Fibroblast of lung (primary cell): ENCODE results near the gene PRRT1. TPM values are rescaled to one million over a fixed set of nuclear protein-coding genes. Genes with fewer than 3 reads are reported as not detected.

ENCODE experiments used
- DNase-seq, 2 donors: peaks; one replicate each; pipeline versions ENCODE4 v3.0.0 to v3.0.0-alpha.2; 2010; ENCODE audit warnings: low read depth in 2 of 2
- H2AFZ ChIP-seq: 2 replicates; pipeline ENCODE4 v1.5.1; 2012; ENCODE audit warnings: low read length, control low read depth, inconsistent platforms
- H3K27ac ChIP-seq: 2 replicates; pipeline ENCODE4 v1.5.1; 2011; ENCODE audit warnings: low read length, control low read depth; ENCODE audit not compliant: insufficient read depth
- H3K27me3 ChIP-seq: 2 replicates; pipeline ENCODE4 v1.5.1; 2011; ENCODE audit warnings: mild to moderate bottlenecking, low read length; ENCODE audit not compliant: control insufficient read depth, insufficient read depth
- H3K36me3 ChIP-seq: 2 replicates; pipeline ENCODE4 v1.5.1; 2011; ENCODE audit warnings: low read length; ENCODE audit not compliant: control insufficient read depth, insufficient read depth
- H3K4me1 ChIP-seq: 2 replicates; pipeline ENCODE4 v1.5.1; 2011; ENCODE audit warnings: low read length; ENCODE audit not compliant: control insufficient read depth, insufficient read depth; ENCODE audit errors: extremely low read depth
- H3K4me2 ChIP-seq: 2 replicates; pipeline ENCODE4 v1.5.1; 2011; ENCODE audit warnings: low read length, control low read depth; ENCODE audit not compliant: insufficient read depth; ENCODE audit errors: extremely low read depth
- H3K4me3 ChIP-seq, 4 experiments: fragments of 200-600 bp in 1 of 4; sonication (generic) in 1 of 4; replicated peaks in 1 of 4; 2 replicates each; pipeline ENCODE4 v1.5.1; 2011 to 2016; ENCODE audit warnings: low read length in 4 of 4, low read depth in 3 of 4, mild to moderate bottlenecking in 3 of 4, control low read depth in 2 of 4, inconsistent platforms in 1 of 4, mixed read lengths in 1 of 4; ENCODE audit not compliant: insufficient read depth in 1 of 4; ENCODE audit errors: control extremely low read depth in 1 of 4
- H3K79me2 ChIP-seq: 2 replicates; pipeline ENCODE4 v1.5.1; 2012; ENCODE audit warnings: mild to moderate bottlenecking, low read length, inconsistent platforms; ENCODE audit not compliant: control insufficient read depth, insufficient read depth
- H3K9ac ChIP-seq: 2 replicates; pipeline ENCODE4 v1.5.1; 2011; ENCODE audit warnings: mild to moderate bottlenecking, low read length, control low read depth; ENCODE audit not compliant: insufficient read depth
- H3K9me3 ChIP-seq: 2 replicates; pipeline ENCODE4 v1.5.1; 2012; ENCODE audit warnings: low read depth, low read length; ENCODE audit not compliant: control insufficient read depth, insufficient read depth
- H4K20me1 ChIP-seq: 2 replicates; pipeline ENCODE4 v1.5.1; 2011; ENCODE audit warnings: low read length; ENCODE audit not compliant: control insufficient read depth, insufficient read depth; ENCODE audit errors: extremely low read depth
- EZH2 ChIP-seq: IDR thresholded peaks from 2 replicates; pipeline ENCODE4 v1.5.1; 2012; ENCODE audit warnings: low read length, control low read depth, mild to moderate bottlenecking; ENCODE audit errors: missing control alignments
- polyA plus RNA-seq, 2 donors: library from polyadenylated mRNA; depleted of rRNA in 1 of 2; stranded (reverse) in 1 of 2; unstranded in 1 of 2; fragments of >200 nt; gene quantifications; 2 replicates each; pipeline ENCODE4 v1.2.1, GENCODE V29; 2011 to 2012; ENCODE audit warnings: missing spikeins in 1 of 2
- total RNA-seq: library from RNA; depleted of rRNA; stranded (reverse); fragments of >200 nt; gene quantifications from 2 replicates; pipeline ENCODE4 v1.2.1, GENCODE V29; 2014
- TF ChIP-seq, protein P1 (sequence below), 2 donors: IDR thresholded peaks in 1 of 2; conservative IDR thresholded peaks in 1 of 2; 1 replicate in 1 of 2; 2 replicates in 1 of 2; pipeline ENCODE4 v1.5.1; 2011 to 2012; ENCODE audit warnings: low read length in 2 of 2, control low read depth in 1 of 2, inconsistent platforms in 1 of 2, low read depth in 1 of 2, mild to moderate bottlenecking in 1 of 2

PRRT1 gene
- total and polyA plus RNA-seq, 2 donors (not counting 1 experiment from before 2014, with no cell fraction given), result 0.33 to 0.73 TPM

DNA sequence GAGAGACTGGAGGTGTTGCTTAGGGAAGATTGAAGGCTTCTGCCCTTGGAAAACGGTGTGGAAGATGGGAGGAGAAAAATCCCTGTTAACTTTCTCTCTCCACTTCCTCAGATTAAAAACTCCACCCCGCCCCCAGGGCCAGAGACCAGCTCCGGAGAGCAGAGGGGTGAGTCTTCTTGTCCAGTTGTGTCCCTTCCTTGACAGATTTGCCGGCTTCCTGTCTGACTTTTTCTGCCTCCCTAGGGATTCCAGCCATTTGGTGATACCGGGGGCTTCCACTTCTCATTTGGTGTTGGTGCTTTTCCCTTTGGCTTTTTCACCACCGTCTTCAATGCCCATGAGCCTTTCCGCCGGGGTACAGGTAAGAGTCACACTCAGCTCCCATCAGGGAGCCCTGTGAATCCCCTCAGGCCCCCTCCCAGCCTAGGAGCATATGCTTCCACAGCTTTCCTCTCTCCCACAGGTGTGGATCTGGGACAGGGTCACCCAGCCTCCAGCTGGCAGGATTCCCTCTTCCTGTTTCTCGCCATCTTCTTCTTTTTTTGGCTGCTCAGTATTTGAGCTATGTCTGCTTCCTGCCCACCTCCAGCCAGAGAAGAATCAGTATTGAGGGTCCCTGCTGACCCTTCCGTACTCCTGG is 28.1 kb upstream of the PRRT1 start:
- Histone ChIP-seq H3K27ac (no peak overlapping the region), H3K9ac (no peak overlapping the region), H3K4me2 (no peak overlapping the region), H3K27me3 (no peaks in the 10 kb centered on the region), H2AFZ (no peak overlapping the region), H3K9me3 (no peaks in the 10 kb centered on the region), H3K79me2 (peaks cover 18% of the 10 kb centered on the region), H3K4me3 (peak overlapping the region in 1 of 4 experiments; percentile 99), H3K36me3 (peaks cover 10% of the 10 kb centered on the region), H3K4me1 (peaks cover 11% of the 10 kb centered on the region), H4K20me1 (no peaks in the 10 kb centered on the region)
- no peak for DNase-seq
- TF ChIP-seq, protein P1, sequence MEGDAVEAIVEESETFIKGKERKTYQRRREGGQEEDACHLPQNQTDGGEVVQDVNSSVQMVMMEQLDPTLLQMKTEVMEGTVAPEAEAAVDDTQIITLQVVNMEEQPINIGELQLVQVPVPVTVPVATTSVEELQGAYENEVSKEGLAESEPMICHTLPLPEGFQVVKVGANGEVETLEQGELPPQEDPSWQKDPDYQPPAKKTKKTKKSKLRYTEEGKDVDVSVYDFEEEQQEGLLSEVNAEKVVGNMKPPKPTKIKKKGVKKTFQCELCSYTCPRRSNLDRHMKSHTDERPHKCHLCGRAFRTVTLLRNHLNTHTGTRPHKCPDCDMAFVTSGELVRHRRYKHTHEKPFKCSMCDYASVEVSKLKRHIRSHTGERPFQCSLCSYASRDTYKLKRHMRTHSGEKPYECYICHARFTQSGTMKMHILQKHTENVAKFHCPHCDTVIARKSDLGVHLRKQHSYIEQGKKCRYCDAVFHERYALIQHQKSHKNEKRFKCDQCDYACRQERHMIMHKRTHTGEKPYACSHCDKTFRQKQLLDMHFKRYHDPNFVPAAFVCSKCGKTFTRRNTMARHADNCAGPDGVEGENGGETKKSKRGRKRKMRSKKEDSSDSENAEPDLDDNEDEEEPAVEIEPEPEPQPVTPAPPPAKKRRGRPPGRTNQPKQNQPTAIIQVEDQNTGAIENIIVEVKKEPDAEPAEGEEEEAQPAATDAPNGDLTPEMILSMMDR (conservative IDR thresholded peaks at IDR 0.05 in 1 of 2, IDR thresholded peaks at IDR 0.05 in 1 of 2; ENCODE audit: low read depth in 1 of 2, low read length in 2 of 2), result no peak
- no peak for TF ChIP-seq EZH2

DNA sequence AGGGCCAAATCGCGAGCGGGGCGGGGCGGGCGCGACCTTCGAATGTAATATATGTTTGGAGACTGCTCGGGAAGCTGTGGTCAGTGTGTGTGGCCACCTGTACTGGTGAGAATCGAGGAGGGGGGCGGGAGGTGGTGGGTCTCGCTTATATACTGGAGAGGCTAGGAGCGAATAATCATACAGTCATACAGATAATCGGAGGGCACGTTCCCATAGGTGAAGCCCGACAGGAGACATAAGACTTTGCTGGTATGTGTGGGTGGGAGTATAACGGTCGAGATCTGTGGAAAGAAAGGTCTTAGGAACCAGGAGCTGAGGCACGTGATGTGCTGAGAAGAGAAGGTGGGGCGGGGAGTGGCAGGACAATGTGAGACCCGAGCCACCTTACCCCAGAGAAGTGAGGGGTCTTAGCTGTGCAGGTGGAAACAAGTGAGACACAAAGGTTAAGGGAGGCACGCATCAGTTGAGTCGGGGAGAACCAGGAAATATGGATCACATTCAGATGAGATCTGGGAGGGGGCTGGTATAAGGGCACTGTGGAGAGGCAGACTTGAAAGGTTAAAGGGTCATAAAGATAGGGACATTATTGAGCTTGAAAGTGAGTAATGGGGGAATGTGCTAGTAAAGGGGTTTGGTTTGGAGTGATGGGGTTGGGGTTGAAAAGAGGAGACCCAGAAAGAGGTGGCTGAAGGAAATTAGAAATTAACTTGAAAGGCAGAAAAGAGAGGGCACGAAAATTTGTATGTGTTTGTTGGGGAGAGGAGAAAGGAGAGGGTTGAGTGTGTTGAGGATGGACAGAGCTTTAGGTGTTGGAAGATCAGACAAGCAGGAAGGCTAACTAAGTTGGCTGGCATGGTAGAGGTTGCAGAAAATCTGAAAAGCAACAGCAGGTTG is 27.1 kb upstream of the PRRT1 start:
- peak overlapping the region; percentile 94 for H3K27ac ChIP-seq
- DNase-seq, result no peak

More for the DNA sequence above, 27.1 kb upstream of the PRRT1 start:
- no peaks in the 10 kb centered on the region for H4K20me1 ChIP-seq
- H3K4me1 ChIP-seq, result peaks cover 16% of the 10 kb centered on the region
- peak overlapping the region; percentile 11 for H2AFZ ChIP-seq
- no peaks in the 10 kb centered on the region for H3K9me3 ChIP-seq
- H3K9ac ChIP-seq, result peak overlapping the region; percentile 60
- peaks cover 29% of the 10 kb centered on the region for H3K79me2 ChIP-seq
- peaks cover 6% of the 10 kb centered on the region for H3K36me3 ChIP-seq
- H3K4me3 ChIP-seq, result peak overlapping the region; percentile 59 to 99 (median 83)
- no peaks in the 10 kb centered on the region for H3K27me3 ChIP-seq
- peak overlapping the region; percentile 94 for H3K4me2 ChIP-seq
- TF ChIP-seq, protein P1 (conservative IDR thresholded peaks at IDR 0.05 in 1 of 2, IDR thresholded peaks at IDR 0.05 in 1 of 2; ENCODE audit: low read depth in 1 of 2, low read length in 2 of 2), result no peak
- TF ChIP-seq EZH2, result no peak
